Astrocyte of the hippocampus (primary cell): ENCODE results near the gene ZNF423.

Source experiments
- DNase-seq: peaks from one replicate; pipeline ENCODE4 v3.0.0; 2011; ENCODE audit warnings: low read depth, low spot score

ZNF423 gene

GRCh38 chr16:49643429-49644144 is 212.3 kb downstream of the ZNF423 start:
- DNase-seq, result peak; percentile 85

GRCh38 chr16:49641250-49641649 is 214.7 kb downstream of the ZNF423 start:
- no peak for DNase-seq

GRCh38 chr16:49640581-49640980 is 215.3 kb downstream of the ZNF423 start:
- DNase-seq, result peak; percentile 61

GRCh38 chr16:49639739-49640431 is 216.0 kb downstream of the ZNF423 start:
- DNase-seq, result peak; percentile 94

GRCh38 chr16:49638673-49639610 is 217.0 kb downstream of the ZNF423 start:
- DNase-seq, result no peak

- DNase-seq, result no peak
Measured at GRCh38 chr16:49637933-49638672, 217.8 kb downstream of the ZNF423 start.

GRCh38 chr16:49637511-49637910 is 218.4 kb downstream of the ZNF423 start:
- no peak for DNase-seq

GRCh38 chr16:49636608-49637007 is 219.3 kb downstream of the ZNF423 start:
- DNase-seq, result no peak

GRCh38 chr16:49635591-49636581 is 220.0 kb downstream of the ZNF423 start:
- no peak for DNase-seq

- no peak for DNase-seq
Measured at GRCh38 chr16:49635009-49635350, 220.9 kb downstream of the ZNF423 start.

GRCh38 chr16:49634235-49635008 is 221.5 kb downstream of the ZNF423 start:
- no peak for DNase-seq

GRCh38 chr16:49632795-49633184 is 223.1 kb downstream of the ZNF423 start:
- no peak for DNase-seq

GRCh38 chr16:49632086-49632794 is 223.7 kb downstream of the ZNF423 start:
- no peak for DNase-seq

GRCh38 chr16:49631187-49632041 is 224.5 kb downstream of the ZNF423 start:
- DNase-seq, result peak; percentile 68

GRCh38 chr16:49630783-49631182 is 225.1 kb downstream of the ZNF423 start:
- DNase-seq, result no peak

GRCh38 chr16:49629851-49630250 is 226.1 kb downstream of the ZNF423 start:
- no peak for DNase-seq

- no peak for DNase-seq
Measured at GRCh38 chr16:49628148-49628547, 227.8 kb downstream of the ZNF423 start.
